MM.1S (cell line): ENCODE results near the gene ADCY10.
"Not testable (repeated sequence)": the region's sequence is repeated elsewhere in the genome, so short reads cannot be mapped to it uniquely, and the experiment has no call there.

Experiments
- CTCF ChIP-seq: fragments of 300-600 bp; sonication (generic); IDR thresholded peaks from 2 replicates; pipeline ENCODE4 v1.5.1; 2016; ENCODE audit warnings: antibody characterized with exemption, low read length, mixed read lengths
- EZH2 ChIP-seq: fragments of 300-600 bp; sonication (generic); optimal IDR thresholded peaks from 2 replicates; pipeline ENCODE3; 2017; ENCODE audit warnings: low read depth, mild to moderate bottlenecking, antibody characterized with exemption, low read length, mixed read lengths

- TF ChIP-seq CTCF, EZH2: not testable (repeated sequence)
Observed at GRCh38 chr1:167806235-167806634, 107.7 kb downstream of the ADCY10 start.
